GM23248 (cell line): ENCODE measurements around the gene NDUFAF2.

Source experiments
- EZH2 ChIP-seq: fragments of 200-600 bp; sonication (generic); IDR thresholded peaks from 2 replicates; pipeline ENCODE4 v1.6.1; 2018; ENCODE audit warnings: antibody characterized with exemption, mild to moderate bottlenecking; ENCODE audit not compliant: insufficient read depth, poor library complexity, severe bottlenecking
- EZH2phosphoT487 ChIP-seq: fragments of 200-600 bp; sonication (generic); IDR thresholded peaks from 2 replicates; pipeline ENCODE4 v1.6.1; 2018; ENCODE audit warnings: antibody characterized with exemption, moderate library complexity, mild to moderate bottlenecking, low read depth; ENCODE audit not compliant: insufficient read depth

- TF ChIP-seq EZH2 (no peak), EZH2phosphoT487 (no peak)
These were observed 51.4 kb downstream of the NDUFAF2 start for GRCh38 chr5:60996368-60996767.
